Measurements from ENCODE around the gene PRKCA.

PRKCA gene

GRCh38 chr17:66281661-66282369 lies 20.6 kb upstream of the PRKCA start:
- peaks cover 5% of the 10 kb centered on the region for H3K27me3 ChIP-seq
- no peak overlapping the region for H3K27ac ChIP-seq
- TF ChIP-seq CTCF (IDR thresholded peaks at IDR 0.05) = no peak
- H3K4me3 ChIP-seq (ENCODE audit: low read depth in 1 of 2, low read length in 1 of 2) = no peak overlapping the region
- no peaks in the 10 kb centered on the region for H3K9me3 ChIP-seq
- no peaks in the 10 kb centered on the region for H3K4me1 ChIP-seq (ENCODE audit: control insufficient read depth in 1 of 2, insufficient read depth in 1 of 2, low read depth in 1 of 2, low read length in 1 of 2)
- H3K36me3 ChIP-seq = no peaks in the 10 kb centered on the region

GRCh38 chr17:66283296-66283934 lies 19.0 kb upstream of the PRKCA start:
- no peak for TF ChIP-seq CTCF (IDR thresholded peaks at IDR 0.05)
- Histone ChIP-seq H3K27ac (no peak overlapping the region), H3K9me3 (no peaks in the 10 kb centered on the region), H3K4me1 (ENCODE audit: control insufficient read depth in 1 of 2, insufficient read depth in 1 of 2, low read depth in 1 of 2, low read length in 1 of 2) (no peaks in the 10 kb centered on the region), H3K36me3 (no peaks in the 10 kb centered on the region), H3K27me3 (peaks cover 9% of the 10 kb centered on the region), H3K4me3 (ENCODE audit: low read depth in 1 of 2, low read length in 1 of 2) (no peak overlapping the region)

GRCh38 chr17:66283971-66284370 lies 18.4 kb upstream of the PRKCA start:
- H3K9me3 ChIP-seq = no peaks in the 10 kb centered on the region
- peaks cover 9% of the 10 kb centered on the region for H3K27me3 ChIP-seq
- H3K4me3 ChIP-seq (ENCODE audit: low read depth in 1 of 2, low read length in 1 of 2) = no peak overlapping the region
- TF ChIP-seq CTCF (IDR thresholded peaks at IDR 0.05) = no peak
- H3K4me1 ChIP-seq (ENCODE audit: control insufficient read depth in 1 of 2, insufficient read depth in 1 of 2, low read depth in 1 of 2, low read length in 1 of 2) = no peaks in the 10 kb centered on the region
- H3K27ac ChIP-seq = no peak overlapping the region
- no peaks in the 10 kb centered on the region for H3K36me3 ChIP-seq

GRCh38 chr17:66285149-66285548 lies 17.3 kb upstream of the PRKCA start:
- Histone ChIP-seq H3K36me3 (no peaks in the 10 kb centered on the region), H3K4me3 (ENCODE audit: low read depth in 1 of 2, low read length in 1 of 2) (no peak overlapping the region), H3K27ac (no peak overlapping the region), H3K27me3 (peaks cover 9% of the 10 kb centered on the region), H3K4me1 (ENCODE audit: control insufficient read depth in 1 of 2, insufficient read depth in 1 of 2, low read depth in 1 of 2, low read length in 1 of 2) (no peaks in the 10 kb centered on the region), H3K9me3 (no peaks in the 10 kb centered on the region)
- TF ChIP-seq CTCF (IDR thresholded peaks at IDR 0.05) = no peak

DNA sequence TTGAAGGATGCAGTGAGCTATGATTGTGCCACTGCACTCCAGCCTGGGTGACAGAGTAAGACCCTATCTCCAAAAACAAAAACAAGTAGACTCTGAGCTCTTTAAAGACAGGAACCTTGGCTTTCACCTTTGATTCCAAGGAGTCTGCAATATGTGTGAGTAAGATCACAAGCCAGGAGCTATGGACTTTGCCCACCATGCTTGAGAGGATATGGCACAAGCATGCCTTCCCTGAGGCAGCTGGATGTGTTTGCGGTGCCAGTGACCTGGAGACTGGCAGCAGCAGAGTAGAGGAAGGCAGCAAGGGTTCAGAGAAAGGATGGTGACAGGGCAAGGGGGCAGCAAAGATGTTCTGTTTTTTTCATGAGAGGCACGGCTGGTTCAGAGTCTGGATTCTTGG lies 14.5 kb upstream of the PRKCA start:
- H3K27me3 ChIP-seq = peaks cover 9% of the 10 kb centered on the region
- no peak overlapping the region for H3K27ac ChIP-seq
- H3K9me3 ChIP-seq = no peaks in the 10 kb centered on the region
- H3K4me3 ChIP-seq (ENCODE audit: low read depth in 1 of 2, low read length in 1 of 2) = no peak overlapping the region
- no peaks in the 10 kb centered on the region for H3K4me1 ChIP-seq (ENCODE audit: control insufficient read depth in 1 of 2, insufficient read depth in 1 of 2, low read depth in 1 of 2, low read length in 1 of 2)
- no peak for TF ChIP-seq CTCF (IDR thresholded peaks at IDR 0.05)
- no peaks in the 10 kb centered on the region for H3K36me3 ChIP-seq

Measured in neutrophil (primary cell).